ENCODE results near the gene TSPYL1. TPM values are rescaled to one million over a fixed set of nuclear protein-coding genes. Genes with fewer than 3 reads are reported as not detected.
A peak's percentile ranks its signal among the peaks of the same experiment; 100 is the strongest.

TSPYL1 gene
- total and polyA plus RNA-seq, 8 donors: 2.9 to 77.1 (median 28.2) TPM

- DNase-seq: no peak
- H3K4me1 ChIP-seq: peaks cover 34 to 47% (median 40%) of the 10 kb centered on the region in 4 donors
- WGBS, 5 donors: 83 to 90% (median 87%) methylated on average over 5 of the region's 5 CpGs
- no peak overlapping the region for H3K4me3 ChIP-seq
- no peaks in the 10 kb centered on the region for H3K27me3 ChIP-seq
- TF ChIP-seq POLR2AphosphoS5 (IDR thresholded peaks at IDR 0.05) (no peak), POLR2A (IDR thresholded peaks at IDR 0.05) (no peak), EP300 (IDR thresholded peaks at IDR 0.05) (no peak)
- TF ChIP-seq, protein P1, sequence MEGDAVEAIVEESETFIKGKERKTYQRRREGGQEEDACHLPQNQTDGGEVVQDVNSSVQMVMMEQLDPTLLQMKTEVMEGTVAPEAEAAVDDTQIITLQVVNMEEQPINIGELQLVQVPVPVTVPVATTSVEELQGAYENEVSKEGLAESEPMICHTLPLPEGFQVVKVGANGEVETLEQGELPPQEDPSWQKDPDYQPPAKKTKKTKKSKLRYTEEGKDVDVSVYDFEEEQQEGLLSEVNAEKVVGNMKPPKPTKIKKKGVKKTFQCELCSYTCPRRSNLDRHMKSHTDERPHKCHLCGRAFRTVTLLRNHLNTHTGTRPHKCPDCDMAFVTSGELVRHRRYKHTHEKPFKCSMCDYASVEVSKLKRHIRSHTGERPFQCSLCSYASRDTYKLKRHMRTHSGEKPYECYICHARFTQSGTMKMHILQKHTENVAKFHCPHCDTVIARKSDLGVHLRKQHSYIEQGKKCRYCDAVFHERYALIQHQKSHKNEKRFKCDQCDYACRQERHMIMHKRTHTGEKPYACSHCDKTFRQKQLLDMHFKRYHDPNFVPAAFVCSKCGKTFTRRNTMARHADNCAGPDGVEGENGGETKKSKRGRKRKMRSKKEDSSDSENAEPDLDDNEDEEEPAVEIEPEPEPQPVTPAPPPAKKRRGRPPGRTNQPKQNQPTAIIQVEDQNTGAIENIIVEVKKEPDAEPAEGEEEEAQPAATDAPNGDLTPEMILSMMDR (IDR thresholded peaks at IDR 0.05): no peak
- H3K36me3 ChIP-seq: peaks cover 0 to 6% (median 3%) of the 10 kb centered on the region in 4 donors
- peak overlapping the region in 2 of 5 donors; percentile 99 to 100 for H3K27ac ChIP-seq
- intact Hi-C loops (cut with DNase I; ENCODE audit: low total_unique reads): no loop called here
- H3K9me3 ChIP-seq: no peaks in the 10 kb centered on the region
These were observed 1.2 kb upstream of the TSPYL1 start for GRCh38 chr6:116280933-116281316.

DNA sequence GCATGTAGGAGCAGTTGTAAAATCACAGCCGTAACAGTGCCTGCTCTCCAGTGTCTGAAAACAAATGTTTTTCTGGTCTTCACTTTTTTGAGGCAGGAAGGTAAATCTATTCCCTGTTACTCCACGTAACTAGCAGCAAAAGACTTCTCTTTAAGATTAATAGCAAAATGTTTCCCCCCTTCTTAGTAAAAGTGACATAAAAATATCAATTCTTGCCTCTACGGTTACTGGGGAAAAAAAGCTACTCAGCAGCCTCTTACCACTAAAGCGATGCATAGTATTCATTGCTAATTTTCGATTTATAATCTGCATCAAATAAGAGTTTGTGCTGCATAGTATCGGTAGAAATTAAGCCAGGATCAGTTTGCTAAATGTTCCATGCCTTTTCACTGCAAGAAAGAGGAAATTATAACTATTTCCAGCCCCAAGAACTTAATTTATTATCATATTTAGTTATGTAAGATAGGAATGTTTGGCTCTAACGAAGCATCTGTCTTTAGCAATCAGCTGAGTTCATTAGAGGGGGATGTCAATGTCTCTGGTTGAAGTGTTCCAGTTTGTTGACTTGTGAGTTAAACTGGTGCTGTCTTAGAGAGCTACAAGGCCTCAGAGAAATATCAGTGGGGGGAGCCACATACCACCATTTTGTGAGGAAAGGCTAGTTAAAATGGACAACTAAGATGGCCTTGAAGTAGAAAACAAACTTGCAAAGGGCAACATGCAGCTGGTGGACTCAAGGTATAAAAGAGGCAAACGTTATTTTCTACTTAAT lies 617 bp upstream of the TSPYL1 start:
- peak in 1 of 2 donors; percentile 70 for DNase-seq
- intact Hi-C loops (cut with DNase I; ENCODE audit: low total_unique reads): no loop called here
- 9 to 15% (median 10%) methylated on average over 8 of the region's 8 CpGs for WGBS, 5 donors
- Histone ChIP-seq H3K4me1 (peaks cover 40 to 53% (median 46%) of the 10 kb centered on the region in 4 donors), H3K36me3 (peaks cover 0 to 6% (median 5%) of the 10 kb centered on the region in 4 donors), H3K9me3 (no peaks in the 10 kb centered on the region), H3K4me3 (peak overlapping the region; percentile 64 to 86 (median 84)), H3K27me3 (no peaks in the 10 kb centered on the region), H3K27ac (peak overlapping the region; percentile 96 to 100 (median 99))
- TF ChIP-seq POLR2AphosphoS5 (IDR thresholded peaks at IDR 0.05) (no peak), POLR2A (IDR thresholded peaks at IDR 0.05) (no peak), EP300 (IDR thresholded peaks at IDR 0.05) (no peak)
- TF ChIP-seq, protein P1 (IDR thresholded peaks at IDR 0.05): no peak

DNA sequence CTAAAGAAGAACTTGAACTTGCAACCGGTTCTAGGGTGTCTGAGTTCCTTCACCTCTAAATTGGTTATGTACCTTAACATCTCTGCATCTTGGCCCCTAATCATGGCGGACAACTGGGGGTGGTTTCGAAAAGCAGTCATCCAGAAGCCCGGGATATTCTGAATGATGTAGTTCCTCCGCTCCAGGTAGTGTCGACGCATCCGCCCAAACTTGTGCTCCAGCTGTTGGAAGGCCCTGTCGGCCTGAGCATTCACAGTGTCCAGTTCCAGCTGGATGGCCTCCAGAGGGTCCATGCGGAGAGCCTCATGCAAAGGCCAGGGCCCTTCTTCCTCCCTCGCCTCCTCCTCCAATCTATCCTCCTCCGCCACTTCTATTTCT lies 887 bp downstream of the TSPYL1 start:
- Histone ChIP-seq H3K4me3 (peak overlapping the region; percentile 64 to 86 (median 84)), H3K27ac (peak overlapping the region; percentile 96 to 100 (median 99)), H3K27me3 (no peaks in the 10 kb centered on the region), H3K4me1 (peaks cover 44 to 68% (median 57%) of the 10 kb centered on the region in 4 donors), H3K9me3 (no peaks in the 10 kb centered on the region), H3K36me3 (peaks cover 2 to 16% (median 15%) of the 10 kb centered on the region in 4 donors)
- TF ChIP-seq POLR2A (IDR thresholded peaks at IDR 0.05) (no peak), EP300 (IDR thresholded peaks at IDR 0.05) (no peak), POLR2AphosphoS5 (IDR thresholded peaks at IDR 0.05) (no peak)
- TF ChIP-seq, protein P1 (IDR thresholded peaks at IDR 0.05): no peak
- WGBS, 5 donors: 3 to 8% (median 6%) methylated on average over 12 of the region's 12 CpGs
- peak in 1 of 2 donors; percentile 81 for DNase-seq
- intact Hi-C loops (cut with DNase I; ENCODE audit: low total_unique reads): no loop called here

- H3K27ac ChIP-seq: peak overlapping the region in 4 of 5 donors; percentile 96 to 100 (median 99)
- H3K9me3 ChIP-seq: no peaks in the 10 kb centered on the region
- DNase-seq: peak in 1 of 2 donors; percentile 19
- H3K4me1 ChIP-seq: peaks cover 44 to 69% (median 59%) of the 10 kb centered on the region in 4 donors
- peak overlapping the region; percentile 64 to 86 (median 84) for H3K4me3 ChIP-seq
- intact Hi-C loops (cut with DNase I; ENCODE audit: low total_unique reads): no loop called here
- peaks cover 2 to 20% (median 19%) of the 10 kb centered on the region in 4 donors for H3K36me3 ChIP-seq
- 42 to 75% (median 61%) methylated on average over 11 of the region's 11 CpGs for WGBS, 5 donors
- no peaks in the 10 kb centered on the region for H3K27me3 ChIP-seq
- no peak for TF ChIP-seq POLR2A (IDR thresholded peaks at IDR 0.05)
- TF ChIP-seq, protein P1 (IDR thresholded peaks at IDR 0.05): no peak
- no peak for TF ChIP-seq POLR2AphosphoS5 (IDR thresholded peaks at IDR 0.05)
- no peak for TF ChIP-seq EP300 (IDR thresholded peaks at IDR 0.05)
These were observed 1.3 kb downstream of the TSPYL1 start for GRCh38 chr6:116278481-116278829.
